ENCODE measurements around the gene CXCL16. TPM values are rescaled to one million over a fixed set of nuclear protein-coding genes. Genes with fewer than 3 reads are reported as not detected.
"Not testable (repeated sequence)": the region's sequence is repeated elsewhere in the genome, so short reads cannot be mapped to it uniquely, and the experiment has no call there.

The CXCL16 gene
- total RNA-seq, 1 donor from 2014 or later = 3.5 TPM

DNA sequence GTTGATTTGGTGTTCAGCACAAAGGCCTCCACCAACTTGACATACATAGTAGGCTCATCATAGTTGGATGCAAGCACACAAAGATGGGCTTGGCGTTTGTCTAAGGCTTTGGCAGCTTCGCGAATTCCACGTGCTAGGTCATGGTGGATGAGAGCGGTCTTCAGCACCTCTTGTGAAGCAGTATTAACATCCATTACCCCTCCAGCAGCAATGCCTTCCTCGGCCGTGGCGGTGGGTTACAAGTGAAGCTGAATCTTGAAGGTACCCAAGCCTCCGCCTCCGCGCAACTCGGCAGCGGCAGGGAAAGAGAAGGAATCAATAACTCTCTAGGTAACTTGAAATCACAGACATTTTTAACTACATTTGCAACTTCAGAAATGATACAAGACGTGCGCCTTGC lies 34.7 kb downstream of the CXCL16 start:
- peaks cover 3% of the 10 kb centered on the region for H3K36me3 Mint-ChIP-seq (ENCODE audit: low read depth)
- ChIA-PET CTCF (no interaction called here), POLR2A (interaction anchor here (0.7 to 1.8 kb wide), 3 partner anchors 85 to 415 kb away, joined by 3 to 7 read pairs (median 6); partner anchors contain the start of genes GLTPD2 and PSMB6)
- TF ChIP-seq, protein P1, sequence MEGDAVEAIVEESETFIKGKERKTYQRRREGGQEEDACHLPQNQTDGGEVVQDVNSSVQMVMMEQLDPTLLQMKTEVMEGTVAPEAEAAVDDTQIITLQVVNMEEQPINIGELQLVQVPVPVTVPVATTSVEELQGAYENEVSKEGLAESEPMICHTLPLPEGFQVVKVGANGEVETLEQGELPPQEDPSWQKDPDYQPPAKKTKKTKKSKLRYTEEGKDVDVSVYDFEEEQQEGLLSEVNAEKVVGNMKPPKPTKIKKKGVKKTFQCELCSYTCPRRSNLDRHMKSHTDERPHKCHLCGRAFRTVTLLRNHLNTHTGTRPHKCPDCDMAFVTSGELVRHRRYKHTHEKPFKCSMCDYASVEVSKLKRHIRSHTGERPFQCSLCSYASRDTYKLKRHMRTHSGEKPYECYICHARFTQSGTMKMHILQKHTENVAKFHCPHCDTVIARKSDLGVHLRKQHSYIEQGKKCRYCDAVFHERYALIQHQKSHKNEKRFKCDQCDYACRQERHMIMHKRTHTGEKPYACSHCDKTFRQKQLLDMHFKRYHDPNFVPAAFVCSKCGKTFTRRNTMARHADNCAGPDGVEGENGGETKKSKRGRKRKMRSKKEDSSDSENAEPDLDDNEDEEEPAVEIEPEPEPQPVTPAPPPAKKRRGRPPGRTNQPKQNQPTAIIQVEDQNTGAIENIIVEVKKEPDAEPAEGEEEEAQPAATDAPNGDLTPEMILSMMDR (IDR thresholded peaks at IDR 0.05) = no peak
- DNase-seq (no peak), ATAC-seq (ENCODE audit: low read depth) (no peak)
- H3K4me3 Mint-ChIP-seq = peak overlapping the region; percentile 91
- no peaks in the 10 kb centered on the region for H3K9me3 Mint-ChIP-seq
- peak overlapping the region; percentile 93 for H3K27ac Mint-ChIP-seq
- intact Hi-C loops (cut with micrococcal nuclease) = no loop called here
- no peaks in the 10 kb centered on the region for H3K27me3 Mint-ChIP-seq
- H3K4me1 Mint-ChIP-seq = peaks cover 31% of the 10 kb centered on the region

DNA sequence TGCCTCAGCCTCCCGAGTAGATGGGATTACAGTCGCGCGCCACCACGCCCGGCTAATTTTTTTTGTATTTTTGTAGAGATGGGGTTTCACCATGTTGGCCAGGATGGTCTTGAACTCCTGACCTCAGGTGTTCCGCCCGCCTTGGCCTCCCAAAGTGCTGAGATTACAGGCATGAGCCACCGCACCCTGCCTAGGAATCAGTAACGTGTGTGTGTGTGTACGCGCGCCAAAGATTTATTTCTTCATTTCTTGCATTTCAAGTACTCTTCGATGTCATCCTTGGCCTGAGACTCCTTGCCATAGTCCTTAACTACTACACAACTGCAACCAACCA lies 35.2 kb downstream of the CXCL16 start:
- intact Hi-C loops (cut with micrococcal nuclease); H3K27me3 Mint-ChIP-seq; DNase-seq; H3K9me3 Mint-ChIP-seq; H3K36me3 Mint-ChIP-seq (ENCODE audit: low read depth); CTCF ChIA-PET; ATAC-seq (ENCODE audit: low read depth): not testable (repeated sequence)
- Mint-ChIP-seq H3K4me3 (peak overlapping the region; percentile 91), H3K4me1 (peaks cover 27% of the 10 kb centered on the region), H3K27ac (peak overlapping the region; percentile 93)
- POLR2A ChIA-PET = interaction anchor here (0.5 to 1.8 kb wide), 5 partner anchors 69 to 416 kb away, joined by 3 to 7 read pairs (median 3); partner anchors contain the start of genes GLTPD2, PLD2 and PSMB6

DNA sequence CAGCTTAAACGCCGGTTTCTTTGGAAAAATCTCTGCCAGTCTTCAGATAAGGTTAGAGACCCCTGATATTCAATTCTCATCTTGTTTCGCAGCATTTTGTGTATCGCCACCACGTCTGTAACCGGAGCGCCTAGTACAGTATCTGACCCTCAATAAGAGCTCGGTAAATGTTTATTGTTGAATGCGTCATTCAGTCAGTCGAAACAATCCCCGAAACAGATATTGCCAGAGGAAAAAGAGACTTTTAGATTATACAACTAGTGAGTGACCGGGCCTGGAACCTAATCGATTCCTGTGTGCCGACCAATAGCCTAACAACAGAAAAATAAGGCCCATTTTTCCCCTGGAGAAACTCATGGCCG lies 36.4 kb downstream of the CXCL16 start:
- Mint-ChIP-seq H3K36me3 (ENCODE audit: low read depth) (peaks cover 3% of the 10 kb centered on the region), H3K27ac (peak overlapping the region; percentile 93), H3K27me3 (no peaks in the 10 kb centered on the region), H3K4me1 (peaks cover 29% of the 10 kb centered on the region), H3K4me3 (peak overlapping the region; percentile 91), H3K9me3 (no peaks in the 10 kb centered on the region)
- POLR2A ChIA-PET = interaction anchor here (0.5 to 1.8 kb wide), 4 partner anchors 86 to 560 kb away, joined by 3 to 7 read pairs (median 4); partner anchors contain the start of genes CYB5D2 and GLTPD2
- intact Hi-C loops (cut with micrococcal nuclease) = no loop called here
- TF ChIP-seq, protein P1 (IDR thresholded peaks at IDR 0.05) = no peak
- no peak for DNase-seq
- no peak for ATAC-seq (ENCODE audit: low read depth)
- CTCF ChIA-PET = no interaction called here

DNA sequence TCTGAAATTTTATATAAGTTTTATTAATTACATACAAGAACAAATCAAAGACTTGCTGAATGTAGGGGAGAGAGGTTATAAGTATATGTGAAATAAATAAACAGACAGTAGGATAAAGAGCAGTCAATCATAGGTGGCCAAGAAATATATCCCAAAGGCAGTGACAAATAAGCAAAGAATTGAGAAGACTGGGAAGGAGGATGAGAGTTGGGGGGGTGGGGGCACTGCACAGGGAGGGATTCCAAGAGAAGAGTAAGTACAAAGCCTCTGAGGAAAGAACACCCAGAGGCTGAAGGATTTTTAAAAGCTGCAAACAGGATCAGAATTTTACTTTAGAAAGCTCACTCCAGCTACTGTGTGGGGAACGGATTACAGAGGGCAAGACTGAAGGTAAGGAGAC lies 38.6 kb downstream of the CXCL16 start:
- CTCF ChIA-PET = no interaction called here
- POLR2A ChIA-PET = interaction anchor here (0.8 kb wide), 1 partner anchor 89 kb away, joined by 4 read pairs; no protein-coding TSS in a partner anchor
- TF ChIP-seq, protein P1 (IDR thresholded peaks at IDR 0.05) = no peak
- Mint-ChIP-seq H3K27ac (no peak overlapping the region), H3K36me3 (ENCODE audit: low read depth) (peaks cover 19% of the 10 kb centered on the region), H3K9me3 (no peaks in the 10 kb centered on the region), H3K4me1 (peaks cover 39% of the 10 kb centered on the region), H3K4me3 (no peak overlapping the region), H3K27me3 (no peaks in the 10 kb centered on the region)
- no peak for ATAC-seq (ENCODE audit: low read depth)
- intact Hi-C loops (cut with micrococcal nuclease) = no loop called here
- DNase-seq = no peak

DNA sequence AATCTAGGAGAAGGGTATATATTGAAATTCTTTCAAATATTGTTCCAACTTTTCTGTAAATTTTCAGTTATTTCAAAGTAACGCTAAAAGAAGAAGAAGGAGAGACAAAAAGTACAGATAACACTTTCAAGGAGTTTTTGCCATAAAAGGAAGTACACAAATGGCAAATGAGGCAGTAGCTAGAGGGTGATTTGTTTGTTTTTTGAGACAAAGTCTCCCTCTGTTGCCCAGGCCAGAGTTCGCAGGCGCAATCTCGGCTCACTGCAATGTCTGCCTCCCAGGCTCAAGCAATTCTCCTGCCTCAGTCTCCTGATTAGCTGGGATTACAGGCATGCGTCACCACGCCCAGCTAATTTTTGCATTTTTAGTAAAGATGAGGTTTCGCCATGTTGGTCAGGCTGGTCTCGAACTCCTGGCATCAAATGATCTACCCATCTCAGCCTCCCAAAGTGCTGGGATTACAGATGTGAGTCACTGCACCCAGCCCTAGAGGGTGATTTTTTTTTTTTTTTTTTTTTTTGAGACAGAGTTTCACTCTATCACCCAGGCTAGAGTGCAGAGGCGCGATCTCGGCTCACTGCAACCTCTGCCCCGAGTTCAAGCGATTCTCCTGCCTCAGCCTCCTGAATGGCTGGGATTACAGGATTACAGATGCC lies 40.2 kb downstream of the CXCL16 start:
- POLR2A ChIA-PET; H3K27ac Mint-ChIP-seq; H3K27me3 Mint-ChIP-seq; intact Hi-C loops (cut with micrococcal nuclease); ATAC-seq (ENCODE audit: low read depth); DNase-seq; H3K9me3 Mint-ChIP-seq; CTCF ChIA-PET; H3K4me3 Mint-ChIP-seq: not testable (repeated sequence)
- Mint-ChIP-seq H3K4me1 (peaks cover 33% of the 10 kb centered on the region), H3K36me3 (ENCODE audit: low read depth) (peaks cover 22% of the 10 kb centered on the region)

DNA sequence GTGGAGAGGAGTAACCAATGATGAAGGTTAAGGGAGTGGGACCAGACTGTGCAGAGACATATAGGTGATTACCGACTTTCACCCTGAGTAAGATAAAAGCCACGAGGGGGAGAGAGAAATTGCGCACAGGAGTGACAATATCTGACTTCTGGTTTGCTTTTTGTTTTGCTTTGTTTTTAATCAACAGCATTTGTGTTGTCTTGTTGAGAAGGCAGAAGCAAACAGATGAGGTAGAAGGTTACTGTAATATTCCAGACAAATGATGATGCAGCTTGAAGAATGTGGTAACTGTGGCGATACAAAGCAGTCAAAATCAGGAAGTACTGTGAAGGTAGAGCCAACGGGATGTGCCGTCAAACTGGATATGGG lies 43.3 kb downstream of the CXCL16 start:
- no peaks in the 10 kb centered on the region for H3K9me3 Mint-ChIP-seq
- H3K4me3 Mint-ChIP-seq = no peak overlapping the region
- peaks cover 15% of the 10 kb centered on the region for H3K4me1 Mint-ChIP-seq
- ChIA-PET CTCF (interaction anchor here (1.2 kb wide), 1 partner anchor 185 kb away, joined by 3 read pairs; no protein-coding TSS in a partner anchor), POLR2A (no interaction called here)
- H3K36me3 Mint-ChIP-seq (ENCODE audit: low read depth) = peaks cover 31% of the 10 kb centered on the region
- intact Hi-C loops (cut with micrococcal nuclease) = no loop called here
- DNase-seq = no peak
- TF ChIP-seq, protein P1 (IDR thresholded peaks at IDR 0.05) = no peak
- ATAC-seq (ENCODE audit: low read depth) = peak; percentile 21
- peak overlapping the region; percentile 77 for H3K27ac Mint-ChIP-seq
- no peaks in the 10 kb centered on the region for H3K27me3 Mint-ChIP-seq
